ENCODE data around the gene PCDHGA11.
"Not testable (repeated sequence)": the region's sequence is repeated elsewhere in the genome, so short reads cannot be mapped to it uniquely, and the experiment has no call there.

Gene PCDHGA11

DNA sequence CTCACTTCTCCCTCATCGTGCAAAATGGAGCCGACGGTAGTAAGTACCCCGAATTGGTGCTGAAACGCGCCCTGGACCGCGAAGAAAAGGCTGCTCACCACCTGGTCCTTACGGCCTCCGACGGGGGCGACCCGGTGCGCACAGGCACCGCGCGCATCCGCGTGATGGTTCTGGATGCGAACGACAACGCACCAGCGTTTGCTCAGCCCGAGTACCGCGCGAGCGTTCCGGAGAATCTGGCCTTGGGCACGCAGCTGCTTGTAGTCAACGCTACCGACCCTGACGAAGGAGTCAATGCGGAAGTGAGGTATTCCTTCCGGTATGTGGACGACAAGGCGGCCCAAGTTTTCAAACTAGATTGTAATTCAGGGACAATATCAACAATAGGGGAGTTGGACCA, 10.4 kb downstream of the PCDHGA11 start:
- no peak for DNase-seq (ENCODE audit: low read depth)

DNA sequence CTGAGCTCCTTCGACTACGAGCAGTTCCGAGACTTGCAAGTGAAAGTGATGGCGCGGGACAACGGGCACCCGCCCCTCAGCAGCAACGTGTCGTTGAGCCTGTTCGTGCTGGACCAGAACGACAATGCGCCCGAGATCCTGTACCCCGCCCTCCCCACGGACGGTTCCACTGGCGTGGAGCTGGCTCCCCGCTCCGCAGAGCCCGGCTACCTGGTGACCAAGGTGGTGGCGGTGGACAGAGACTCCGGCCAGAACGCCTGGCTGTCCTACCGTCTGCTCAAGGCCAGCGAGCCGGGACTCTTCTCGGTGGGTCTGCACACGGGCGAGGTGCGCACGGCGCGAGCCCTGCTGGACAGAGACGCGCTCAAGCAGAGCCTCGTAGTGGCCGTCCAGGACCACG, 11.5 kb downstream of the PCDHGA11 start:
- DNase-seq (ENCODE audit: low read depth): not testable (repeated sequence)

DNA sequence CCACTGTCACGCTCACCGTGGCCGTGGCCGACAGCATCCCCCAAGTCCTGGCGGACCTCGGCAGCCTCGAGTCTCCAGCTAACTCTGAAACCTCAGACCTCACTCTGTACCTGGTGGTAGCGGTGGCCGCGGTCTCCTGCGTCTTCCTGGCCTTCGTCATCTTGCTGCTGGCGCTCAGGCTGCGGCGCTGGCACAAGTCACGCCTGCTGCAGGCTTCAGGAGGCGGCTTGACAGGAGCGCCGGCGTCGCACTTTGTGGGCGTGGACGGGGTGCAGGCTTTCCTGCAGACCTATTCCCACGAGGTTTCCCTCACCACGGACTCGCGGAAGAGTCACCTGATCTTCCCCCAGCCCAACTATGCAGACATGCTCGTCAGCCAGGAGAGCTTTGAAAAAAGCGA, 11.9 kb downstream of the PCDHGA11 start:
- DNase-seq (ENCODE audit: low read depth): not testable (repeated sequence)

DNA sequence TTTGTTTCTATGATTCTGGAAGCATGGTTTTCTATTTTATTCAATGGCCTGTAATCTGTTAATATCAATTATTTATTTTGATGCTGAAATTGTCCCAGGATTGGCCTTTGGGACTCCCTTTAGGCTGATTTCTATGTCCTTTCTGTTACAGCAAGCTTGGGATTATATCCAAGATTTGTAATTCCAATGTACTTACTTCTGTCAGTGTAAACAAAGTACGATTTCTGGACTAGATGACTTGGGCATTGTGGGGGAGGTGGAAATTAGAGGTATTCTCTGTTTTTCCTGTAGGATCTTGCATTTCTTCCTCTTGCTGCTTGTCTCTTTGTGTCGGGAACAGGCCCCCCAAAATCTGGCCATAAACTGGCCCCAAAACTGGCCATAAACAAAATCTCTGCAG, 13.2 kb downstream of the PCDHGA11 start:
- DNase-seq (ENCODE audit: low read depth): no peak

DNA sequence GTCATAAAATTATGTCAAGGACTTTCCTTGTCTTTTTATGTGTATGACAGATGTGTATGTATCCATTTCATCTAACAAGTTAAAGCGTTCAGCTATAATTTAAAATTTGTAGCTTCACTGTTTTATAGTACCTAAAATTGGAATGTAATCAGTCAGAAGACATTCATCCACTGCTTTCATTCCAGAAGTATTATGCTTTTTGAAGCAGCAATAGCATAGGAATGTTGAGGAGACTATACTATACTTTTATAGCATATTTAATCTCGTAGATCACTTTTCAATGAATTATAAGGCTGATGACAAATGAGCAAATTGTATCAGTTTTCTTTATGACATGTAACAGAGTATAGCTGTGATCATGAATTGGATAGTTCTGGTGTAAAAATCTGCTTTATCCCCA, 16.4 kb downstream of the PCDHGA11 start:
- no peak for DNase-seq (ENCODE audit: low read depth)

DNA sequence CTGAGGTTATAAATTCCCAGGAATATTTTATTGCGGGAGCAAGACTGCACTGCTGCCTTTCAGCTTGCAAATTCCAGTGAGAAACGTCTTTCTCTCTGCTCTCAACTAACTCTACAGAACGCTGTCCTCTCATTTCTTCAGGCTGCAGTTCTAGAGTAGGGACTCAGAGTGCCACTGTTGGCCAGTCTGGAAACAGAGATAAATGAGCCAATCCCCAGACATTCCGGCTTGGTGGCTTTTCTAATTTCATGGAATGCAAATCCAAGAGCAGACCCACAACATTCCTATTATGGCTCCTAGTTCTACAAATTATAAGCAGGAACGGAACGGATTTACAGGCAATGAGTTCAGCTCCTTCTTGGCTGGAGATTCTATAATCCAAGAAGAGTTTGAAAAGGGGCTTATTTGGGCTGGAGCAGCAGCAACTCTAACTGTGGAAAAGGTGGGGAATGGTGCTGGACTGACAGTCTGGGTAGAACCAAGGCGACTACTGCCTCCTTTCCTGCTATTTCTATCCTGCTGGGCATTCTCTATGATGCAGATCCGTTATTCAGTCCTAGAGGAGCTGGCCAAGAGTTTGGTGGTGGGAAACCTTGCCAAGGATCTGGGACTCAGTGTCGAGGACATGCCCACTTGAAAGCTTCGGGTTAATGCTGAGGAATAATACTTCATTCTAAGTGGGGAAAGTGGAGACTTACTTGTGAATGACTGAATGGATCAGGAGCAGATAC, 18.7 kb downstream of the PCDHGA11 start:
- DNase-seq (ENCODE audit: low read depth): no peak

DNA sequence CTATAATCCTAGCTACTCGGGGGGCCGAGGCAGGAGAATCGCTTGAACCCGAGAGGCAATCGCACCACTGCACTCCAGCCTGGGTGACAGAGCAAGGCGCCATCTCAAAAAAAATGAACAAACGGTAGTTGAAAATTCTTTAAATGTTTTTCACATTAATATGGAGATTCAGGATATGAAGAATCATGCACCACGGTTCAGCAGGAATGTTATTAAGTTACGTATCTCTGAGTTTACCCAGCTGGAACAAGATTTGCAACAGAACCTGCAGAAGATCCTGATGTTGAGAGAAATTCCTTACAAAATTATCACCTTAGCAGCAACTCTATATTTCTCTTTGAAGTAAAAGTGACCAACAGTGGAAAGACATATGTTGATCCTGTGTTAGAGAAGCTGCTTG, 19.5 kb downstream of the PCDHGA11 start:
- DNase-seq (ENCODE audit: low read depth): no peak

DNA sequence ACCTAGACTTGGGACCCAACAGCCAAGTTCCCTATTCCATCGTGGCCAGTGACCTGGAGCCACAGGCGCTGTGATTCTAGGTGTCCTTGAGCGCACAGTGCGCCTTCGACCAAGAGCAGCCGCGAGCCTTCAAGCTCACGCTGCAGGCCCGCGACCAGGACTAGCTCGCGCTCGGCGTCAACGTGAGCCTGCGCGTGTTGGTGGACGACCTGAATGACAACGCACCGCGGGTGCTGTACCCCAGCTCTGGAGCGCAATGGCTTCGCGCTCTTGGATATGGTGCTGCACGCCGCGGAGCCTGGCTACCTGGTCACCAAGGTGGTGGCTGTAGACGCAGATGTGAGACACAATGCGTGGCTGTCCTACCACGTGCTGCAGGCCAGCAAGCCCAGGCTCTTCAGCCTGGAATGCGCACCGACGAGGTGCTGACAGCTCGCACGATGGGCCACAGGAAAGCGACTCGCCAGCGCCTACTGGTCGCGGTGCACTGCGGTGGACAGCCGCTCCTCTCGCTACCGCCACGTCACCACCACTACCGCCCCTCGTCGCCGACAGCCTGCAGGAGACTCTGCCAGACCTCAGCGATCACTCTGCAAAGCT, 20.8 kb downstream of the PCDHGA11 start:
- DNase-seq (ENCODE audit: low read depth): no peak

DNA sequence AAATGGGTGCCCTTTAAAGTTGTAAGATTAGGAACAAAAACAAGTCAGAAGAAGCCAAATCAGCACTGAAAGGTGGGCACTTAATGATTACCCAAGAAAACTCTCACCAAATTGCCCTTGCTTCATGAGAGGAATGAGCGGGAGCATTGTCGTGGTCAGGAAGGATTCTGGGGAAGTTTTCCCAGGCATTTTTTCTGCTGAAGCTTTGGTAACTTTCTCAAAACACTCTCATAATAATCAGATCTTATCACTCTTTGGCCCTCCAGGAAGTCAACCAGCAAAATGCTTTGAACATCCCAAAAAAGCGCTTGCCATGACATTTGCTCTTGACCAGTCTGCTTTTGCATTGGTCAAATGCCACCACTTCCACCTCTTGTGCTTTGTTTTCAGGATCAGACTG, 44.5 kb downstream of the PCDHGA11 start:
- DNase-seq (ENCODE audit: low read depth): no peak

All from activated T-helper 9 cell treated with anti-CD3 and anti-CD28 coated beads, Interleukin-2, amount 50 U/mL, for 16 hours (primary cell).